SK-N-SH treated with all-trans-retinoic acid at 6 μM for 48 hours (cell line): ENCODE results near the gene ATAD3C.

Source experiments
- ATAC-seq: fragments of 200-7000 bp; cut with Tn5 transposase; 3 replicates; pipeline ENCODE4 v1.9.1; 2020; ENCODE audit warnings: mild to moderate bottlenecking, moderate library complexity
- ARNTL ChIP-seq: fragments of 450-650 bp; formaldehyde crosslinking; IDR thresholded peaks from 2 replicates; pipeline ENCODE4 v1.5.0; 2020; ENCODE audit warnings: low read depth, mild to moderate bottlenecking, moderate library complexity, borderline replicate concordance
- BACH2 ChIP-seq: fragments of 250-450 bp; sonication (Bioruptor Pico); IDR thresholded peaks from 2 replicates; pipeline ENCODE4 v1.9.0; 2021; ENCODE audit warnings: mild to moderate bottlenecking, borderline replicate concordance
- CREB5 ChIP-seq: fragments of 250-450 bp; sonication (Bioruptor Pico); IDR thresholded peaks from 2 replicates; pipeline ENCODE4 v1.5.1; 2020; ENCODE audit warnings: low read depth, mild to moderate bottlenecking, moderate library complexity
- CSDC2 ChIP-seq: fragments of 250-450 bp; sonication (Bioruptor Pico); IDR thresholded peaks from 2 replicates; pipeline ENCODE4 v1.5.0; 2020; ENCODE audit warnings: mild to moderate bottlenecking, moderate library complexity
- ESRRG ChIP-seq: fragments of 250-450 bp; sonication (Bioruptor Pico); IDR thresholded peaks from 2 replicates; pipeline ENCODE4 v1.6.1; 2021; ENCODE audit warnings: mild to moderate bottlenecking
- ISL1 ChIP-seq: fragments of 250-450 bp; sonication (Bioruptor Pico); IDR thresholded peaks from 2 replicates; pipeline ENCODE4 v2.1.2; 2022; ENCODE audit warnings: mild to moderate bottlenecking, moderate library complexity
- OSR1 ChIP-seq: fragments of 250-450 bp; sonication (Bioruptor Pico); IDR thresholded peaks from 2 replicates; pipeline ENCODE4 v1.8.0; 2022; ENCODE audit warnings: moderate library complexity, mild to moderate bottlenecking, inconsistent platforms
- RARB ChIP-seq: fragments of 250-450 bp; sonication (Bioruptor Pico); IDR thresholded peaks from 2 replicates; pipeline ENCODE4 v1.8.0; 2021; ENCODE audit warnings: mild to moderate bottlenecking, moderate library complexity
- SNAI2 ChIP-seq: fragments of 250-450 bp; sonication (Bioruptor Pico); IDR thresholded peaks from 2 replicates; pipeline ENCODE4 v1.5.0; 2020; ENCODE audit warnings: mild to moderate bottlenecking, moderate library complexity
- TCF4 ChIP-seq: fragments of 250-450 bp; sonication (Bioruptor Pico); IDR thresholded peaks from 2 replicates; pipeline ENCODE4 v1.8.0; 2021; ENCODE audit warnings: mild to moderate bottlenecking, moderate library complexity, borderline replicate concordance
- TOX ChIP-seq: fragments of 250-450 bp; sonication (Bioruptor Pico); IDR thresholded peaks from 2 replicates; pipeline ENCODE4 v1.8.0; 2021; ENCODE audit warnings: mild to moderate bottlenecking, moderate library complexity, borderline replicate concordance
- ZC3H10 ChIP-seq: fragments of 250-450 bp; sonication (Bioruptor Pico); IDR thresholded peaks from 2 replicates; pipeline ENCODE4 v1.5.1; 2021; ENCODE audit warnings: mild to moderate bottlenecking, moderate library complexity
- ZFP3 ChIP-seq: fragments of 250-450 bp; sonication (Bioruptor Pico); IDR thresholded peaks from 2 replicates; pipeline ENCODE4 v1.5.0; 2020; ENCODE audit warnings: mild to moderate bottlenecking, moderate library complexity
- ZNF565 ChIP-seq: fragments of 450-650 bp; formaldehyde crosslinking; conservative IDR thresholded peaks from 2 replicates; pipeline ENCODE4 v1.5.0; 2020; ENCODE audit warnings: low read depth, mild to moderate bottlenecking, moderate library complexity
- ZNF8 ChIP-seq: fragments of 450-650 bp; formaldehyde crosslinking; IDR thresholded peaks from 2 replicates; pipeline ENCODE4 v1.5.0; 2020; ENCODE audit warnings: mild to moderate bottlenecking, moderate library complexity
- TF ChIP-seq, protein P1 (sequence below): fragments of 250-450 bp; sonication (Bioruptor Pico); IDR thresholded peaks from 2 replicates; pipeline ENCODE4 v1.8.0; 2020; ENCODE audit warnings: mild to moderate bottlenecking, moderate library complexity, borderline replicate concordance
- TF ChIP-seq, protein P2 (sequence below): fragments of 250-450 bp; sonication (Bioruptor Pico); IDR thresholded peaks from 2 replicates; pipeline ENCODE4 v1.5.0; 2020; ENCODE audit warnings: mild to moderate bottlenecking, moderate library complexity
- TF ChIP-seq, protein P3 (sequence below): fragments of 250-450 bp; sonication (Bioruptor Pico); IDR thresholded peaks from 2 replicates; pipeline ENCODE4 v1.5.1; 2021; ENCODE audit warnings: mild to moderate bottlenecking, moderate library complexity

The ATAD3C gene

DNA sequence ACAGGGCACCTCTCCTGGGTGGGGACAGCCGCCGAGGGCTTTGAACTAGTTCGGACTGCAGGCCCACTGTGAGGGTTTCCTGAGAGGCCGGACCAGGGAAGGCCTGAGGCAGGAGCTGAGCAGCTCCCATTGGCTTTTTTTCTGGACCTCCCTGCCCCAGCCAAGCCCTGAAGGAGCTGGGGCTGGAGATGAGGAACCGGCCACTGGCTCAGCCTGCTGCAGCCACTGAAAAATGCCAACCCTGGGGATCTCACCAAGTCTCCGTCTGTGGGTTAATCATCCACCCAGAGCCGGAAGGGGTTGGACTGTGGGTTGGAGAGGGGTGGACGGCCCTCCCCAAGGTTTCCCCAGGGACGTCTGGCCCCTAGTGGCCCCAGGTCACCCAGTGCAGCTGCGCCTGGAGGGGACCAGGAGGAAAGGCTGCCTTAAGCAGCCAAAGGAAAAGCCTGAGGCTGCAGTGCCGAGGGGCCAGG, 11.5 kb upstream of the ATAD3C start:
- no peak for ATAC-seq

DNA sequence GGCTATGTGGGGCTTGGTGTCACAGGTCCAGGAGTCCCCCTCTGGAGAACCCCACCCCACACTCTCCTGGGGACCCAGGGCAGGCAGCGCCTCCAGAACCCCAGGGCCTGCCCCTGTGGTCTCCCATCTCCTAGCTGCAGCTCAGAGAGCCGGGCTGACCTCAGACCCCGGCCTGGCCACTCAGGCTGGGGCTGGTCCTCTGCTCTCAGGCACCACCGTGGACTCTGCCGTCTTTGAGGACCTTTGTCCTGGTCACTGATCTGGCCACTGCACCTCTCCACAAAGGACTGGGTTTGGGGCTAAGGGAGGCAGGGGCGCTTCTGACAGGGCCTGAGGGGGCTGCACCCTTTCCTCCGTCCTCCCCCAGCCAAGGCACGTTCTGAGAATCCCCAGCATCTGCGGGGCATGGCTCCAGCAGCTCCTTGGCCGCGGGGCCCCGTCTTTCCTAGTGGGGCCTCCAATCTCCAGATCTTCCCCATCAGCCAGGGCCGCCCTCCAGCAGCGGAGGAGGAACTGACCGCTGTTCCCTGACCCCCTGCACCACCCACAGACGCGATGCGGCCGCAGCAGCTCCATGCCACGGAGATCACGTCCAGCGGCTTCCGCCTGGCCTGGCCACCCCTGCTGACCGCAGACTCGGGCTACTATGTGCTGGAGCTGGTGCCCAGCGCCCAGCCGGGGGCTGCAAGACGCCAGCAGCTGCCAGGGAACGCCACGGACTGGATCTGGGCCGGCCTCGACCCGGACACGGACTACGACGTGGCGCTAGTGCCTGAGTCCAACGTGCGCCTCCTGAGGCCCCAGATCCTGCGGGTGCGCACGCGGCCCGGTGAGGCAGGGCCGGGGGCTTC, 10.7 kb upstream of the ATAD3C start:
- ATAC-seq = no peak
- TF ChIP-seq ARNTL (CRISPR knock-in tag) = no peak
- TF ChIP-seq, protein P1, sequence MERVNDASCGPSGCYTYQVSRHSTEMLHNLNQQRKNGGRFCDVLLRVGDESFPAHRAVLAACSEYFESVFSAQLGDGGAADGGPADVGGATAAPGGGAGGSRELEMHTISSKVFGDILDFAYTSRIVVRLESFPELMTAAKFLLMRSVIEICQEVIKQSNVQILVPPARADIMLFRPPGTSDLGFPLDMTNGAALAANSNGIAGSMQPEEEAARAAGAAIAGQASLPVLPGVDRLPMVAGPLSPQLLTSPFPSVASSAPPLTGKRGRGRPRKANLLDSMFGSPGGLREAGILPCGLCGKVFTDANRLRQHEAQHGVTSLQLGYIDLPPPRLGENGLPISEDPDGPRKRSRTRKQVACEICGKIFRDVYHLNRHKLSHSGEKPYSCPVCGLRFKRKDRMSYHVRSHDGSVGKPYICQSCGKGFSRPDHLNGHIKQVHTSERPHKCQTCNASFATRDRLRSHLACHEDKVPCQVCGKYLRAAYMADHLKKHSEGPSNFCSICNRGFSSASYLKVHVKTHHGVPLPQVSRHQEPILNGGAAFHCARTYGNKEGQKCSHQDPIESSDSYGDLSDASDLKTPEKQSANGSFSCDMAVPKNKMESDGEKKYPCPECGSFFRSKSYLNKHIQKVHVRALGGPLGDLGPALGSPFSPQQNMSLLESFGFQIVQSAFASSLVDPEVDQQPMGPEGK = no peak
- no peak for TF ChIP-seq ESRRG
- TF ChIP-seq ZC3H10 (CRISPR knock-in tag) = no peak
- TF ChIP-seq, protein P2, sequence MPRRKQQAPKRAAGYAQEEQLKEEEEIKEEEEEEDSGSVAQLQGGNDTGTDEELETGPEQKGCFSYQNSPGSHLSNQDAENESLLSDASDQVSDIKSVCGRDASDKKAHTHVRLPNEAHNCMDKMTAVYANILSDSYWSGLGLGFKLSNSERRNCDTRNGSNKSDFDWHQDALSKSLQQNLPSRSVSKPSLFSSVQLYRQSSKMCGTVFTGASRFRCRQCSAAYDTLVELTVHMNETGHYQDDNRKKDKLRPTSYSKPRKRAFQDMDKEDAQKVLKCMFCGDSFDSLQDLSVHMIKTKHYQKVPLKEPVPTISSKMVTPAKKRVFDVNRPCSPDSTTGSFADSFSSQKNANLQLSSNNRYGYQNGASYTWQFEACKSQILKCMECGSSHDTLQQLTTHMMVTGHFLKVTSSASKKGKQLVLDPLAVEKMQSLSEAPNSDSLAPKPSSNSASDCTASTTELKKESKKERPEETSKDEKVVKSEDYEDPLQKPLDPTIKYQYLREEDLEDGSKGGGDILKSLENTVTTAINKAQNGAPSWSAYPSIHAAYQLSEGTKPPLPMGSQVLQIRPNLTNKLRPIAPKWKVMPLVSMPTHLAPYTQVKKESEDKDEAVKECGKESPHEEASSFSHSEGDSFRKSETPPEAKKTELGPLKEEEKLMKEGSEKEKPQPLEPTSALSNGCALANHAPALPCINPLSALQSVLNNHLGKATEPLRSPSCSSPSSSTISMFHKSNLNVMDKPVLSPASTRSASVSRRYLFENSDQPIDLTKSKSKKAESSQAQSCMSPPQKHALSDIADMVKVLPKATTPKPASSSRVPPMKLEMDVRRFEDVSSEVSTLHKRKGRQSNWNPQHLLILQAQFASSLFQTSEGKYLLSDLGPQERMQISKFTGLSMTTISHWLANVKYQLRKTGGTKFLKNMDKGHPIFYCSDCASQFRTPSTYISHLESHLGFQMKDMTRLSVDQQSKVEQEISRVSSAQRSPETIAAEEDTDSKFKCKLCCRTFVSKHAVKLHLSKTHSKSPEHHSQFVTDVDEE (CRISPR knock-in tag) = no peak
- no peak for TF ChIP-seq RARB (CRISPR knock-in tag)
- no peak for TF ChIP-seq ZNF8 (CRISPR knock-in tag)
- TF ChIP-seq TCF4 (CRISPR knock-in tag) = no peak
- TF ChIP-seq OSR1 = no peak
- TF ChIP-seq CREB5 (CRISPR knock-in tag) = no peak
- TF ChIP-seq BACH2 (CRISPR knock-in tag) = no peak
- no peak for TF ChIP-seq ISL1 (CRISPR knock-in tag)

More for the DNA sequence above, 11.5 kb upstream of the ATAD3C start:
- no peak for TF ChIP-seq OSR1
- no peak for TF ChIP-seq ZFP3 (CRISPR knock-in tag)
- TF ChIP-seq ESRRG = no peak
- no peak for TF ChIP-seq ZNF8 (CRISPR knock-in tag)
- TF ChIP-seq TOX (CRISPR knock-in tag) = no peak
- TF ChIP-seq ZNF565 = no peak
- no peak for TF ChIP-seq SNAI2
- TF ChIP-seq, protein P3, sequence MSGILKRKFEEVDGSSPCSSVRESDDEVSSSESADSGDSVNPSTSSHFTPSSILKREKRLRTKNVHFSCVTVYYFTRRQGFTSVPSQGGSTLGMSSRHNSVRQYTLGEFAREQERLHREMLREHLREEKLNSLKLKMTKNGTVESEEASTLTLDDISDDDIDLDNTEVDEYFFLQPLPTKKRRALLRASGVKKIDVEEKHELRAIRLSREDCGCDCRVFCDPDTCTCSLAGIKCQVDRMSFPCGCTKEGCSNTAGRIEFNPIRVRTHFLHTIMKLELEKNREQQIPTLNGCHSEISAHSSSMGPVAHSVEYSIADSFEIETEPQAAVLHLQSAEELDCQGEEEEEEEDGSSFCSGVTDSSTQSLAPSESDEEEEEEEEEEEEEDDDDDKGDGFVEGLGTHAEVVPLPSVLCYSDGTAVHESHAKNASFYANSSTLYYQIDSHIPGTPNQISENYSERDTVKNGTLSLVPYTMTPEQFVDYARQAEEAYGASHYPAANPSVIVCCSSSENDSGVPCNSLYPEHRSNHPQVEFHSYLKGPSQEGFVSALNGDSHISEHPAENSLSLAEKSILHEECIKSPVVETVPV (CRISPR knock-in tag) = no peak
- TF ChIP-seq CSDC2 (CRISPR knock-in tag) = no peak
- TF ChIP-seq CREB5 (CRISPR knock-in tag) = no peak
- TF ChIP-seq, protein P1 = no peak
- TF ChIP-seq, all 23 proteins: peak for 0
